HAP-1 (cell line): Measurements from ENCODE around the gene IRF2BP1.

ENCODE experiments used
- DNase-seq, 2 experiments: peaks; one replicate each; pipeline ENCODE4 v3.0.0-alpha.2; 2016 to 2020; ENCODE audit warnings: low spot score in 2 of 2
- H3K27me3 ChIP-seq: fragments of 250-450 bp; sonication (Bioruptor Pico); 2 replicates; pipeline ENCODE4 v1.5.1; 2020; ENCODE audit warnings: low read depth, mild to moderate bottlenecking, moderate library complexity
- H3K36me3 ChIP-seq: fragments of 250-450 bp; sonication (Bioruptor Pico); replicated peaks from 2 replicates; pipeline ENCODE4 v1.5.1; 2020; ENCODE audit warnings: mild to moderate bottlenecking
- H3K4me1 ChIP-seq: fragments of 250-450 bp; sonication (Bioruptor Pico); 2 replicates; pipeline ENCODE4 v1.5.1; 2020; ENCODE audit warnings: mild to moderate bottlenecking
- H3K4me3 ChIP-seq: fragments of 250-450 bp; sonication (Bioruptor Pico); 2 replicates; pipeline ENCODE4 v1.5.1; 2020; ENCODE audit warnings: mild to moderate bottlenecking, moderate library complexity
- H3K9me3 ChIP-seq: fragments of 250-450 bp; sonication (Bioruptor Pico); 2 replicates; pipeline ENCODE4 v1.5.1; 2020; ENCODE audit warnings: mild to moderate bottlenecking, moderate library complexity
- in situ Hi-C: fragments of 300-500 bp; cut with MboI; formaldehyde crosslinking; loops from 3 replicates; pipeline ENCODE4 v1.14.3; 2020; ENCODE audit warnings: low sequenced_read_pairs, inconsistent platforms, mixed read lengths

IRF2BP1 gene

GRCh38 chr19:45882652-45883585, 3.0 kb downstream of the IRF2BP1 start:
- peak overlapping the region; percentile 9; the same call in 1 of the 2 replicates for H3K4me3 ChIP-seq
- peaks cover 14% of the 10 kb centered on the region; the same call in 1 of the 2 replicates for H3K36me3 ChIP-seq
- H3K9me3 ChIP-seq: no peaks in the 10 kb centered on the region
- no peaks in the 10 kb centered on the region for H3K27me3 ChIP-seq
- H3K4me1 ChIP-seq: peaks cover 19% of the 10 kb centered on the region
- in situ Hi-C loops: no loop called here
- DNase-seq: peak; percentile 74 to 91

GRCh38 chr19:45881909-45882528, 3.9 kb downstream of the IRF2BP1 start:
- Histone ChIP-seq H3K36me3 (peaks cover 14% of the 10 kb centered on the region; the same call in 1 of the 2 replicates), H3K9me3 (no peaks in the 10 kb centered on the region), H3K4me1 (peaks cover 16% of the 10 kb centered on the region), H3K4me3 (no peak overlapping the region), H3K27me3 (no peaks in the 10 kb centered on the region)
- no peak for DNase-seq
- in situ Hi-C loops: no loop called here

- Histone ChIP-seq H3K27me3 (peaks cover under 1% of the 10 kb centered on the region; the same call in 1 of the 2 replicates), H3K4me3 (no peak overlapping the region), H3K4me1 (peaks cover 15% of the 10 kb centered on the region), H3K9me3 (no peaks in the 10 kb centered on the region), H3K36me3 (peaks cover 14% of the 10 kb centered on the region; the same call in 1 of the 2 replicates)
- no peak for DNase-seq
- in situ Hi-C loops: no loop called here
Observed at GRCh38 chr19:45881082-45881908, 4.6 kb downstream of the IRF2BP1 start.

GRCh38 chr19:45879971-45880370, 6.0 kb downstream of the IRF2BP1 start:
- no peaks in the 10 kb centered on the region for H3K9me3 ChIP-seq

GRCh38 chr19:45879055-45879454, 6.9 kb downstream of the IRF2BP1 start:
- in situ Hi-C loops: no loop called here
- peaks cover 4% of the 10 kb centered on the region; the same call in 1 of the 2 replicates for H3K27me3 ChIP-seq
- peaks cover 7% of the 10 kb centered on the region for H3K4me1 ChIP-seq
- no peak overlapping the region for H3K4me3 ChIP-seq
- no peaks in the 10 kb centered on the region for H3K9me3 ChIP-seq
- H3K36me3 ChIP-seq: peaks cover 7% of the 10 kb centered on the region; the same call in 1 of the 2 replicates
- no peak for DNase-seq

More at GRCh38 chr19:45879971-45880370, 6.0 kb downstream of the IRF2BP1 start:
- H3K4me1 ChIP-seq: peaks cover 11% of the 10 kb centered on the region
- peaks cover 14% of the 10 kb centered on the region; the same call in 1 of the 2 replicates for H3K36me3 ChIP-seq
- H3K27me3 ChIP-seq: peaks cover 4% of the 10 kb centered on the region; the same call in 1 of the 2 replicates
- in situ Hi-C loops: no loop called here
- DNase-seq: no peak
- H3K4me3 ChIP-seq: no peak overlapping the region

- H3K9me3 ChIP-seq: no peaks in the 10 kb centered on the region
- in situ Hi-C loops: no loop called here
- no peak overlapping the region for H3K4me3 ChIP-seq
- H3K36me3 ChIP-seq: 0 out of 2 replicates have a peak, but pooled peaks cover 3% of the 10 kb centered on the region
- H3K27me3 ChIP-seq: peaks cover 4% of the 10 kb centered on the region; the same call in 1 of the 2 replicates
- DNase-seq: no peak
- peaks cover 3% of the 10 kb centered on the region; the same call in 1 of the 2 replicates for H3K4me1 ChIP-seq
Observed at GRCh38 chr19:45878043-45878794, 7.7 kb downstream of the IRF2BP1 start.

GRCh38 chr19:45876411-45877197, 9.3 kb downstream of the IRF2BP1 start:
- Histone ChIP-seq H3K4me3 (no peak overlapping the region), H3K27me3 (peaks cover 4% of the 10 kb centered on the region; the same call in 1 of the 2 replicates), H3K36me3 (no peaks in the 10 kb centered on the region), H3K4me1 (no peaks in the 10 kb centered on the region), H3K9me3 (no peaks in the 10 kb centered on the region)
- in situ Hi-C loops: no loop called here
- DNase-seq: no peak

- Histone ChIP-seq H3K27me3 (peaks cover 4% of the 10 kb centered on the region; the same call in 1 of the 2 replicates), H3K4me1 (no peaks in the 10 kb centered on the region), H3K9me3 (no peaks in the 10 kb centered on the region), H3K4me3 (no peak overlapping the region), H3K36me3 (no peaks in the 10 kb centered on the region)
- in situ Hi-C loops: no loop called here
- DNase-seq: no peak
Observed at GRCh38 chr19:45876161-45876410, 9.9 kb downstream of the IRF2BP1 start.

- peaks cover 4% of the 10 kb centered on the region; the same call in 1 of the 2 replicates for H3K27me3 ChIP-seq
- H3K9me3 ChIP-seq: no peaks in the 10 kb centered on the region
- in situ Hi-C loops: no loop called here
- no peak for DNase-seq
- no peaks in the 10 kb centered on the region for H3K4me1 ChIP-seq
- no peaks in the 10 kb centered on the region for H3K36me3 ChIP-seq
- no peak overlapping the region for H3K4me3 ChIP-seq
Observed at GRCh38 chr19:45874620-45874966, 11.3 kb downstream of the IRF2BP1 start.

- in situ Hi-C loops: no loop called here
- Histone ChIP-seq H3K9me3 (no peaks in the 10 kb centered on the region), H3K4me1 (no peaks in the 10 kb centered on the region), H3K36me3 (no peaks in the 10 kb centered on the region), H3K4me3 (no peak overlapping the region), H3K27me3 (peaks cover 4% of the 10 kb centered on the region; the same call in 1 of the 2 replicates)
- no peak for DNase-seq
Observed at GRCh38 chr19:45873219-45873772, 12.6 kb downstream of the IRF2BP1 start.

GRCh38 chr19:45872095-45872919, 13.6 kb downstream of the IRF2BP1 start:
- DNase-seq: no peak
- H3K9me3 ChIP-seq: no peaks in the 10 kb centered on the region
- no peaks in the 10 kb centered on the region for H3K36me3 ChIP-seq
- H3K27me3 ChIP-seq: peaks cover 8% of the 10 kb centered on the region; the same call in 1 of the 2 replicates
- no peaks in the 10 kb centered on the region for H3K4me1 ChIP-seq
- in situ Hi-C loops: no loop called here
- no peak overlapping the region for H3K4me3 ChIP-seq
